Endothelial cell (in vitro differentiated cells): ENCODE data around the gene ZNF319. TPM values are rescaled to one million over a fixed set of nuclear protein-coding genes. Genes with fewer than 3 reads are reported as not detected.
A peak's percentile ranks its signal among the peaks of the same experiment; 100 is the strongest.

Source experiments
- DNase-seq: peaks from one replicate; pipeline ENCODE4 v3.0.0; 2021; ENCODE audit warnings: low spot score
- H3K27ac Mint-ChIP-seq: one replicate; pipeline ENCODE4 v1.8.0; 2021; ENCODE audit warnings: mixed read lengths, inconsistent platforms; ENCODE audit not compliant: unreplicated experiment
- H3K27me3 Mint-ChIP-seq: one replicate; pipeline ENCODE4 v1.8.0; 2021; ENCODE audit warnings: mild to moderate bottlenecking, moderate library complexity, mixed read lengths, inconsistent platforms; ENCODE audit not compliant: unreplicated experiment
- H3K36me3 Mint-ChIP-seq: one replicate; pipeline ENCODE4 v1.8.0; 2021; ENCODE audit warnings: mild to moderate bottlenecking, low read depth, mixed read lengths, inconsistent platforms; ENCODE audit not compliant: unreplicated experiment
- H3K4me1 Mint-ChIP-seq: one replicate; pipeline ENCODE4 v1.8.0; 2021; ENCODE audit warnings: mild to moderate bottlenecking, mixed read lengths, inconsistent platforms; ENCODE audit not compliant: unreplicated experiment
- H3K4me3 Mint-ChIP-seq: one replicate; pipeline ENCODE4 v1.8.0; 2021; ENCODE audit warnings: mild to moderate bottlenecking, mixed read lengths, inconsistent platforms; ENCODE audit not compliant: unreplicated experiment
- H3K9me3 Mint-ChIP-seq: one replicate; pipeline ENCODE4 v1.8.0; 2021; ENCODE audit warnings: mixed read lengths, inconsistent platforms; ENCODE audit not compliant: unreplicated experiment
- CTCF ChIP-seq: fragments of 200-600 bp; sonication (generic); IDR thresholded peaks from one replicate; pipeline ENCODE4 v1.5.0; 2021; ENCODE audit warnings: antibody characterized with exemption; ENCODE audit not compliant: unreplicated experiment
- total RNA-seq: library from RNA; stranded (reverse); fragmentation: NEBNext Ultra II Directional; extraction: Animal tissue kit (Norgen Biotek cat#: 25700); gene quantifications from one replicate; pipeline ENCODE4 v1.2.1, GENCODE V29; 2021; ENCODE audit not compliant: unreplicated experiment

ZNF319 gene
- total RNA-seq, 1 donor from 2014 or later, result 16.1 TPM

GRCh38 chr16:58029410-58029809, 28.9 kb upstream of the ZNF319 start:
- H3K27ac Mint-ChIP-seq, result peak overlapping the region; percentile 38
- TF ChIP-seq CTCF, result no peak
- H3K36me3 Mint-ChIP-seq, result peaks cover 12% of the 10 kb centered on the region
- H3K4me3 Mint-ChIP-seq, result peak overlapping the region; percentile 49
- no peaks in the 10 kb centered on the region for H3K9me3 Mint-ChIP-seq
- H3K4me1 Mint-ChIP-seq, result peaks cover 38% of the 10 kb centered on the region
- peaks cover 23% of the 10 kb centered on the region for H3K27me3 Mint-ChIP-seq
- DNase-seq, result no peak

- Mint-ChIP-seq H3K27me3 (peaks cover 24% of the 10 kb centered on the region), H3K36me3 (peaks cover 12% of the 10 kb centered on the region), H3K4me3 (peak overlapping the region; percentile 37), H3K9me3 (no peaks in the 10 kb centered on the region), H3K27ac (peak overlapping the region; percentile 57), H3K4me1 (peaks cover 38% of the 10 kb centered on the region)
- no peak for TF ChIP-seq CTCF
- no peak for DNase-seq
Measured at GRCh38 chr16:58028541-58029070, 28.1 kb upstream of the ZNF319 start.

GRCh38 chr16:58027916-58028455, 27.5 kb upstream of the ZNF319 start:
- peaks cover 27% of the 10 kb centered on the region for H3K27me3 Mint-ChIP-seq
- H3K4me1 Mint-ChIP-seq, result peaks cover 39% of the 10 kb centered on the region
- no peak for DNase-seq
- H3K4me3 Mint-ChIP-seq, result peak overlapping the region; percentile 88
- H3K27ac Mint-ChIP-seq, result no peak overlapping the region
- TF ChIP-seq CTCF, result no peak
- H3K36me3 Mint-ChIP-seq, result peaks cover 12% of the 10 kb centered on the region
- no peaks in the 10 kb centered on the region for H3K9me3 Mint-ChIP-seq

GRCh38 chr16:58027161-58027915, 26.9 kb upstream of the ZNF319 start:
- H3K27me3 Mint-ChIP-seq, result peaks cover 31% of the 10 kb centered on the region
- H3K27ac Mint-ChIP-seq, result no peak overlapping the region
- no peak for DNase-seq
- TF ChIP-seq CTCF, result no peak
- peaks cover 12% of the 10 kb centered on the region for H3K36me3 Mint-ChIP-seq
- no peaks in the 10 kb centered on the region for H3K9me3 Mint-ChIP-seq
- H3K4me1 Mint-ChIP-seq, result peaks cover 46% of the 10 kb centered on the region
- H3K4me3 Mint-ChIP-seq, result peak overlapping the region; percentile 87

- TF ChIP-seq CTCF, result no peak
- H3K27me3 Mint-ChIP-seq, result peaks cover 31% of the 10 kb centered on the region
- peaks cover 12% of the 10 kb centered on the region for H3K36me3 Mint-ChIP-seq
- DNase-seq, result peak; percentile 37
- H3K4me3 Mint-ChIP-seq, result peak overlapping the region; percentile 87
- H3K9me3 Mint-ChIP-seq, result no peaks in the 10 kb centered on the region
- no peak overlapping the region for H3K27ac Mint-ChIP-seq
- H3K4me1 Mint-ChIP-seq, result peaks cover 45% of the 10 kb centered on the region
Measured at GRCh38 chr16:58026705-58027160, 26.3 kb upstream of the ZNF319 start.
